Lower leg skin (tissue), 4 donors: ENCODE results near the gene SAMD8. TPM values are rescaled to one million over a fixed set of nuclear protein-coding genes. Genes with fewer than 3 reads are reported as not detected.
"Not testable (repeated sequence)": the region's sequence is repeated elsewhere in the genome, so short reads cannot be mapped to it uniquely, and the experiment has no call there.

ENCODE experiments used
- DNase-seq, 2 donors: peaks; one replicate each; pipeline ENCODE4 v3.0.0-alpha.2; 2019; ENCODE audit warnings: low spot score in 2 of 2
- H3K4me3 ChIP-seq: fragments of 200-600 bp; sonication (generic); 2 replicates; pipeline ENCODE4 v1.5.1; 2017; ENCODE audit warnings: mild to moderate bottlenecking, low read depth; ENCODE audit not compliant: poor library complexity, severe bottlenecking
- CTCF ChIP-seq, 3 donors: fragments of 450-650 bp; IDR thresholded peaks; one replicate each; pipeline ENCODE4 v1.5.1; 2016; ENCODE audit warnings: antibody characterized with exemption in 3 of 3, mild to moderate bottlenecking in 3 of 3, moderate library complexity in 2 of 3
- POLR2A ChIP-seq, 2 donors: fragments of 450-650 bp; IDR thresholded peaks; one replicate each; pipeline ENCODE4 v1.6.1; 2016 to 2017; ENCODE audit warnings: antibody characterized with exemption in 2 of 2, mild to moderate bottlenecking in 1 of 2, moderate library complexity in 1 of 2
- WGBS, 2 donors: methylation state at CpG; one replicate each; pipeline ENCODE4 v1.1.5; 2018; 5-methylcytosine and 5-hydroxymethylcytosine counted together
- intact Hi-C: fragments of 100-400 bp; cut with DNase I; formaldehyde crosslinking; loops from one replicate; pipeline ENCODE4 v1.15.0; 2023; ENCODE audit warnings: low total_unique reads
- total RNA-seq, 4 donors: library from RNA; depleted of rRNA; stranded (reverse); fragments of >200 nt; gene quantifications; one replicate each; pipeline ENCODE4 v1.1.0, GENCODE V29; 2016

SAMD8 gene
- total RNA-seq, 4 donors from 2014 or later: 17.4 to 26.4 (median 23.2) TPM

DNA sequence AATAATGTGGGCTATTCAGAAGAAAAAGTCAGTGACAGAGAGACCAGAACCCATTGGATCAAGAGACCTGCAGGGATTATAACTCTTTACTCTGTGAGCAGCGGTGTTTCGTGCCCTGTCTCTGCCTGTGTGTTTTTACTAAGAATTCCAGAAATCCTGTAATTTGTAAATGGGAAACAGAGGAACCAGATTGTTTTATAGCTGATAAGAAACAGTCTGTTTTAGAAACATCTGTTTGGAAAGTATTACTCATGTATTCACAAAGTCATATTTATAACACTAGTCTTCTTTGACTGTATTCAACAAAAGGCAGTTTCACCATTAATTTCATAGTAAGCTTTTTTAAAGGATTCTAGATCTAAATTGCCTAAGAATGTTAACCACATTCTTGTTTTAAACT lies 69.1 kb downstream of the SAMD8 start:
- WGBS, 2 donors: 60 to 68% methylated on average over 2 of the region's 2 CpGs
- intact Hi-C loops: no loop called here

DNA sequence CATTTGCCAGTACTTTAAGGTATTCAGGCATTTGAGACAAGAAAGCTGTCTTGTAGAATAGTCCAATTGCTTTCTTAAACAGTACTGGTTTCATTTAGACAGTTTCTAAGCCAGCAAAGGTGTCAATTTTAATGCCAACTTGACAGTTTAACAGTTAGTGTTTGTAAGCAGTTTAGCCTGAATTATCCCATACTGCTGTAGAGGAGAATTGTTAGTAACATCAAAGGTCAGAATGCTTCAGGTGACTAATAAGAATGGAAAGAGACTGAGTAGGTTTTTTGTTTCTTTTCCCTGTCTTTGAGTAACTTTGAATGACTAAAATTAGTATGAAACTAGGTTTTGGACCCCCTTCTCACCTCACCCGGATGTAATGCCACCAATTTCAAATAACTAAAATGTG lies 69.6 kb downstream of the SAMD8 start:
- no peak for TF ChIP-seq POLR2A (IDR thresholded peaks at IDR 0.05)
- no peak for TF ChIP-seq CTCF (IDR thresholded peaks at IDR 0.05)
- intact Hi-C loops: no loop called here
- DNase-seq: no peak
- no peak overlapping the region for H3K4me3 ChIP-seq
- WGBS, 2 donors: 91 to 93% methylated on average over 1 of the region's 1 CpG

More for the DNA sequence above, 69.1 kb downstream of the SAMD8 start:
- no peak for DNase-seq
- no peak overlapping the region for H3K4me3 ChIP-seq
- TF ChIP-seq CTCF (IDR thresholded peaks at IDR 0.05): no peak
- TF ChIP-seq POLR2A (IDR thresholded peaks at IDR 0.05): no peak

DNA sequence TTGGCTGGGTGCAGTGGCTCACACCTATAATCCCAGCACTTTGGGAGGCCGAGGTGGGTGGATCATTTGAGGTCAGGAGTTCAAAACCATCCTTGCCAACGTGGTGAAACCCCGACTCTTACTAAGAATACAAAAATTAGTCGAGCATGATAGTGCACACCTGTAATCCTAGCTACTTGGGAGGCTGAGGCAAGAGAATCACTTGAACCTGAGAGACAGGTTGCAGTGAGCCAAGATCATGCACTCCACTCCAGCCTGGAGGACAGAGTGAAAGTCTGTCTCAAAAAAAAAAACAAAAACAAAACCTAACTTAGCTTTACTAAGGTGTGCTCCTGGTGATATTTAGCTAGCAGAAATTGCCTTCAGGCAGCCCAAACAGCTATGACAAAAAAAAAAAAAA lies 74.9 kb downstream of the SAMD8 start:
- intact Hi-C loops: loop anchor here (5.0 kb wide), 1 partner anchor 46 kb away; no protein-coding TSS in a partner anchor
- TF ChIP-seq POLR2A (IDR thresholded peaks at IDR 0.05) (no peak), CTCF (IDR thresholded peaks at IDR 0.05) (no peak)
- H3K4me3 ChIP-seq: no peak overlapping the region
- peak in 1 of 2 donors; percentile 37 for DNase-seq
- WGBS, 2 donors: 37 to 60% methylated on average over 4 of the region's 4 CpGs

DNA sequence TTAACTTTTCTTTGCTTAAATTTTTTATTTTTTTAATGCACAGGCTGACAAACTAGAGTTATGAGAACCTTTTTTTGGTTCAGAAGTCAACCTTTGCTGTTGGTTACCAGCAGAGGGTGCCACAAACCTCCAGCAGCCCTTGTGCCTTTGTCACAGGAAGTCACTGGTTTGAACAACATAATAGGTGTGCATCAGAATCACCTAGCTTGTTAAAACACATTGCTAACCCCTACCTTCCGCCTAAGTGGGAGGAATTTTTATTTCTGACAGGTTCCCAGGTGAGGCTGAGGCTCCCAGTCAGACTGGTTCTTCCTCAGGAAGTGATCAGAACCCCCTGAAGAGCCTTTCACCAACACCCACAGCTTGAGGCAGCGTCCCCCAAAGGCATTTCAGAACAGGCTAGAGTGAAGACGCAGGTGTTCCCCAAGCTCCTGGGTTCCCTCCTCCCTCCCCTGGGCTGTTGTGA lies 76.5 kb downstream of the SAMD8 start:
- DNase-seq: peak; percentile 52 to 84
- TF ChIP-seq CTCF (IDR thresholded peaks at IDR 0.05) (no peak), POLR2A (IDR thresholded peaks at IDR 0.05) (no peak)
- intact Hi-C loops: loop anchor here (5.0 kb wide), 1 partner anchor 44 kb away; no protein-coding TSS in a partner anchor
- WGBS, 2 donors: 45 to 50% methylated on average over 3 of the region's 3 CpGs
- H3K4me3 ChIP-seq: no peak overlapping the region

DNA sequence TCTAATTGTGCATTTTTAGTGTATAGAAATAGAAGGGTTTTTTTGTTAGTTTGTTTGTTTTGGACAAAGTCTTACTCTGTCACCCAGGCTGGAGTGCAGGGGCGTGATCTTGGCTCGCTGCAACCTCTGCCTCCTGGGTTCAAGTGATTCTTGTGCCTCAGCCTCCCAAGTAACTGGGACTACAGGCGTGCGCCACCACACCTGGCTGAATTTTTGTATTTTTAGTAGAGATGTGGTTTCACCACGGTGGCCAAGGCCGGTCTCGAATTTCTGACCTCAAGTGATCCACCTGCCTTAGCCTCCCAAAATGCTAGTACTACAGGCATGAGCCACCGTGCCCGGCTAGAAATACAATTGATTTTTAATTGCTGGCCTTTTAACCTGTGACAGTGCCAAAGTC lies 77.1 kb downstream of the SAMD8 start:
- DNase-seq: peak in 1 of 2 donors; percentile 67
- H3K4me3 ChIP-seq: not testable (repeated sequence)
- intact Hi-C loops: loop anchor here (5.0 kb wide), 1 partner anchor 44 kb away; no protein-coding TSS in a partner anchor
- 94 to 96% methylated on average over 9 of the region's 9 CpGs for WGBS, 2 donors

- intact Hi-C loops: loop anchor here (5.0 kb wide), 1 partner anchor 43 kb away; no protein-coding TSS in a partner anchor
- no peak overlapping the region for H3K4me3 ChIP-seq
- TF ChIP-seq POLR2A (IDR thresholded peaks at IDR 0.05): no peak
- no peak for TF ChIP-seq CTCF (IDR thresholded peaks at IDR 0.05)
- WGBS, 2 donors: 92 to 95% methylated on average over 12 of the region's 12 CpGs
- DNase-seq: peak in 1 of 2 donors; percentile 67
Measured at GRCh38 chr10:75189266-75190096, 78.0 kb downstream of the SAMD8 start.
